Large intestine (tissue), 3 donors: ENCODE measurements around the gene HACE1. TPM values are rescaled to one million over a fixed set of nuclear protein-coding genes. Genes with fewer than 3 reads are reported as not detected.
"Not testable (repeated sequence)": the region's sequence is repeated elsewhere in the genome, so short reads cannot be mapped to it uniquely, and the experiment has no call there.

Source experiments
- DNase-seq, 2 donors: peaks; one replicate each; pipeline versions ENCODE4 v3.0.0 to v3.0.0-alpha.2; 2013
- H3K27ac ChIP-seq: one replicate; pipeline ENCODE4 v1.5.1; 2013; ENCODE audit warnings: low read length
- H3K27me3 ChIP-seq: 2 replicates; pipeline ENCODE4 v1.6.1; 2013; ENCODE audit warnings: low read length; ENCODE audit not compliant: control insufficient read depth, insufficient read depth
- H3K36me3 ChIP-seq: 2 replicates; pipeline ENCODE4 v1.6.1; 2013; ENCODE audit warnings: low read length; ENCODE audit not compliant: control insufficient read depth, insufficient read depth
- H3K4me1 ChIP-seq: one replicate; pipeline ENCODE4 v1.6.1; 2013; ENCODE audit warnings: low read length; ENCODE audit not compliant: control insufficient read depth, insufficient read depth
- H3K4me3 ChIP-seq: one replicate; pipeline ENCODE4 v1.5.1; 2013; ENCODE audit warnings: low read length
- H3K9me3 ChIP-seq: one replicate; pipeline ENCODE4 v1.6.1; 2013; ENCODE audit warnings: mild to moderate bottlenecking, low read depth, low read length, moderate library complexity; ENCODE audit not compliant: control insufficient read depth
- WGBS: methylation state at CpG from one replicate; pipeline ENCODE4 v1.1.5; 2013; ENCODE audit warnings: low lambda C conversion rate; ENCODE audit not compliant: insufficient coverage; 5-methylcytosine and 5-hydroxymethylcytosine counted together
- polyA plus RNA-seq: library from polyadenylated mRNA; unstranded; fragments of 120-200 nt; gene quantifications from one replicate; pipeline ENCODE4 v1.2.1, GENCODE V29; 2013

HACE1 gene
- polyA plus RNA-seq, 1 donor: 10.5 TPM

DNA sequence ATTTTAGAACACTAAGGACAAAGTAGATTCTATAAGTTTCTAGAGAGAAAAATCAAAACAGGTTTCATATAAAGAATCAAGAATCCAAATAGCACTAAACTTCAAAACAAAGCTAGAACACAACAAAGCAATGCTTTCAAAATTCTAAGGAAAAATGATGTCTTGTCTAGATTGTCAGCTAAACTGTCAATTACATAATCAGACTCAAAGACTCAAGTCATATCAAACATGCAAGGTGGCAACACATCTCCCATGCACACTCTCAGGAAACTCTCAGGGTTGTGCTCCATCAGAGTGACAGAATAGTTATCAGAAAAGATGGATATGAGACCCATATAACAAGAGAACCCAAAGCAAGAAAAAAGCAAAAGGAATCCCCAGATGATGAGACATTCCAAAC is 23.9 kb downstream of the HACE1 start:
- no peak for DNase-seq
- Histone ChIP-seq H3K9me3 (no peaks in the 10 kb centered on the region), H3K36me3 (peaks cover 15% of the 10 kb centered on the region), H3K27me3 (no peaks in the 10 kb centered on the region), H3K4me3 (no peak overlapping the region), H3K4me1 (no peaks in the 10 kb centered on the region), H3K27ac (no peak overlapping the region)

DNA sequence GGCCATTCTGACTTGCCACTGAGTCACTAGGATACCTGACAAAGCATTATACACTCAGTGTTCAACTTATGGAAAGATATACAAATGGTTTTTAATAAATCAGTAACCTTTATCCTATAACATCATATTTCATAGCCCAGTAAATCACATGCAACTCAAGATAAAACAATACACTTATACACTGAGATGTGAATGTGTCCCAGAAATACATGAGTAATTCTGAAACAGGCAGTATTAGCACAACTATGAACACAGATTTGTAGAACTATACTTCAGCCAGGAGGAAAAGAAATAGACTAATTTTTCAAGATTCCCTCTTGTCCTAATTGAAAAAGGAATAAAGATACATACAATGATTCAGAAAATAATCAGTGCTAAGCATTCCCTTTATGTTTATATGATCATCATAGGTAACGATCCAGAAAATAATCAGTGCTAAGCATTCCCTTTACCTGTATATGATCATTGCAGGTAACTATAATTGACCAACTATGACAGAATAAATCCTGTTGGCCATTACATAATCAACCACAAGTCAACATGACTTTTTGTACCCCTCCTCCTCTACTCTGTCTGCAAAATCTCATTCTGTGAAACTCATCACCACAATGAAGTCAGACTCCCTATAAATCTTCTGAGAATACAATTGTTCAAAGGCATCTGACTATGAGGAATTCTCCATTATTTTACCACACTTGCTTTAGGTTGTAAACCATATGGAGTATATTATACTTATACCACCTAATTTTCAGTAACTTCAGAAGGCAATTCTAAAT is 30.3 kb downstream of the HACE1 start:
- no peak for DNase-seq
- H3K4me1 ChIP-seq: no peaks in the 10 kb centered on the region
- 80% methylated on average over 1 of the region's 1 CpG for WGBS

DNA sequence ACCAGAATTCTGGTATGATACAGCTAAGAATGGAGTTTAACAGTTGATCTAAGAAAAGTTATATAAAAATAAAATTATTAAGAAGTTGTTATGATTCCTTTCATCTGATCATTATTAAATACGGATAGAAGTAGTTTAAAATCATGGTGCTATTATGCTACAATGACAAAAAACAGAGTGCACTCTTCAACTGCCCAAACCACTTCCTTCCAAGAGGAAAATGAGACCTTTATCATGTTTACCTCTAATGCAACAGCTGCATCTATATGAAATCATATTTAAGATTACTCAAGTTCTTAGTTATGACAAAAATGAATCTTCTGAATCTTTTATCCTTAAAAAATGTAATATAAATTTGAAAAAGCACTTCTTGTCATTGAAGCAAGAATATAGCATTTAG is 31.2 kb downstream of the HACE1 start:
- Histone ChIP-seq H3K27me3 (no peaks in the 10 kb centered on the region), H3K4me3 (no peak overlapping the region), H3K36me3 (peaks cover 10% of the 10 kb centered on the region), H3K27ac (no peak overlapping the region), H3K4me1 (no peaks in the 10 kb centered on the region), H3K9me3 (no peaks in the 10 kb centered on the region)
- WGBS: 83% methylated on average over 1 of the region's 1 CpG
- DNase-seq: no peak

More for the DNA sequence above, 30.3 kb downstream of the HACE1 start:
- Histone ChIP-seq H3K27ac (no peak overlapping the region), H3K36me3 (peaks cover 15% of the 10 kb centered on the region), H3K27me3 (no peaks in the 10 kb centered on the region), H3K9me3 (no peaks in the 10 kb centered on the region), H3K4me3 (no peak overlapping the region)

DNA sequence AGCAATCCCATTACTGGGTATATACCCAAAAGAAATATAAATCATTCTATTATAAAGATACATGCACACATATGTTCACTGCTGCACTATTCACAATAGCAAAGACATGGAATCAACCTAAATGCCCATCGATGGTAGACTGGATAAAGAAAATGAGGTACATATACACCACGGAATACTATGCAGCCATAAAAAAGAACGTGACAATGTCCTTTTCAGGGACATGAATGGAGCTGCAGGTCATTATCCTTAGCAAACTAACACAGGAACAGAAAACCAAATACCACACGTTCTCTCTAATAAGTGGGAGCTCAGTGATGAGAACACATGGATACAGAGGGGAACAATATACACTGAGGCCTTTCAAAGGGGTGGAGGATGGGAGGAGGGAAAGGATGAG is 38.9 kb downstream of the HACE1 start:
- WGBS: 100% methylated on average over 1 of the region's 4 CpGs
- not testable (repeated sequence) for DNase-seq, H3K36me3 ChIP-seq, H3K4me3 ChIP-seq, H3K27me3 ChIP-seq, H3K27ac ChIP-seq, H3K9me3 ChIP-seq, H3K4me1 ChIP-seq

DNA sequence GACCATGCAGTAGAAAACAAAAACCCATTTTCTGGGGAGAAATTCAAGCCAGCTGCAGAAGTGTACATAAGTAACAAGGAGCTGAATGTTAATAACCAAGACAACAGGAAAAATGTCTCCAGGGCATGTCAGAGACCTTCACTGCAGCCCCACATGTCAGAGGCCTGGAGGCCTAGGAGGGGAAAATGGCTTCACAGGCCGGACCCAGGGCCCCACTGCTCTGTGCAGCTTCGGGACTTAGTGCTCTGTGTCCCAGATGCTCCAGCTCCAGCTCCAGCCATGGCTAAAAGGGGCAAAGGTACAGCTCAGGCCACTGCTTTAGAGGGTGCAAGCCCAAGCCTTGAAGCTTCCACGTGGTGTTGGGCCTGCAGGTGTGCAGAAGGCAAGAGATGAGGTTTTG is 43.6 kb downstream of the HACE1 start:
- Histone ChIP-seq H3K4me1 (no peaks in the 10 kb centered on the region), H3K9me3 (no peaks in the 10 kb centered on the region), H3K27me3 (no peaks in the 10 kb centered on the region), H3K4me3 (no peak overlapping the region), H3K36me3 (peaks cover 2% of the 10 kb centered on the region), H3K27ac (no peak overlapping the region)
- DNase-seq: no peak
- WGBS: no CpG with 5 or more reads among the region's 3 CpGs

DNA sequence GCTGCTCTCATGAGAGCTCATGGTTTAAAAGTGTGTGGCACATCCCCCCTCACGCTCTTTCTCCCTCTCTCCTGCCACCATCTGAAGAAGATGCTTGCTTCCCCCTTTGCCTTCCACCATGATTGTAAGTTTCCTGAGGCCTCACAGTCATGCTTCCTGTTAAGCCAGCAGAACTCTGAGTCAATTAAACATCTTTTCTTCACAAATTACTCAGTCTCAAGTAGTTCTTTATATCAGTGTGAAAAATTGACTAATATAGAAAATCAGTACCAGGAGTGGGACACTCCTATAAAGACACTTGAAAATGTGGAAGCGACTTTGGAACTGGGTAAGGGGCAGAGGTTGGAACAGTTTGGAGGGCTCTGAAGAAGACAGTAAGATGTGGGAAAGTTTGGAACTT is 45.0 kb downstream of the HACE1 start:
- Histone ChIP-seq H3K27ac (no peak overlapping the region), H3K9me3 (no peaks in the 10 kb centered on the region), H3K4me3 (no peak overlapping the region), H3K4me1 (no peaks in the 10 kb centered on the region), H3K27me3 (no peaks in the 10 kb centered on the region), H3K36me3 (no peaks in the 10 kb centered on the region)
- DNase-seq: no peak
- no CpG with 5 or more reads among the region's 2 CpGs for WGBS

DNA sequence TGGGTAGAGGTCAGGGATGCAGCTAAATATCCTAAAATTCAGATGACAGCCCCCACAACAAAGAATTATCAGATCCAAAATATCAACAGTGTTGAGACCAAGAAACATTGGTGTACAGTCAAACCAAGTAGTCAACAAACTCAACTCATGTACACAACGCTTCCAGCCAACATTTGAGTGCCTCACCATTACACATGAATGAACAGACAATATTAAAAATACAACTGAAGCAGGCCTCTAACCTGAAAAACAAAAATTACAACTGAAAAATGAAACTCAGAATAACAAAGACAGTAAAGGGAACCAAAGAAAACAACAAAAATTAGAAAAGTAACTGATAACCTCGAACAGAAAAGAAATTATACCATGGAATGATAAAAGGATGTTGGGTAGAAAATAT is 46.2 kb downstream of the HACE1 start:
- WGBS: 100% methylated on average over 1 of the region's 2 CpGs
- H3K27ac ChIP-seq: no peak overlapping the region
- no peak for DNase-seq
- no peaks in the 10 kb centered on the region for H3K9me3 ChIP-seq
- no peaks in the 10 kb centered on the region for H3K4me1 ChIP-seq
- H3K36me3 ChIP-seq: no peaks in the 10 kb centered on the region
- no peak overlapping the region for H3K4me3 ChIP-seq
- no peaks in the 10 kb centered on the region for H3K27me3 ChIP-seq

DNA sequence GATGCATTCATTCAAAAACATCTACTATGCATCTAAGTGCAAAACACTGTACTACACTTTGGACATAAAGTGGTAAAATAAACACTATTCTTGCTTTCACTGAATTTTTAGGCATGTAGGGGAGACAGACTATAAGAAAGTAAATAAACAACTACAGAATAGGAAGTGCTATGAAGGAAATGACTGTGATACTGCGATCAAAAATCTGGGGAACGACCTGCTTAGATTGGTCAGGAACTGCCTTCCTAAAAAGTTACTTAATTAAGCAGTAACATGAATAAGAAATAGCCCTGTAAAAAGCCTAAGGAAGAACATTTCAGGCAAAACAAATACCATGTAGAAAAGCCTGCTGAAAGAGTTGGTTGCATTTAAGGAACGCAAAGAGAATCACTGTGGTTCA is 50.6 kb downstream of the HACE1 start:
- H3K9me3 ChIP-seq: no peaks in the 10 kb centered on the region
- H3K4me3 ChIP-seq: no peak overlapping the region
- no peak for DNase-seq
- H3K27ac ChIP-seq: no peak overlapping the region
- H3K27me3 ChIP-seq: no peaks in the 10 kb centered on the region
- no peaks in the 10 kb centered on the region for H3K4me1 ChIP-seq
- H3K36me3 ChIP-seq: no peaks in the 10 kb centered on the region
- 77% methylated on average over 2 of the region's 3 CpGs for WGBS

DNA sequence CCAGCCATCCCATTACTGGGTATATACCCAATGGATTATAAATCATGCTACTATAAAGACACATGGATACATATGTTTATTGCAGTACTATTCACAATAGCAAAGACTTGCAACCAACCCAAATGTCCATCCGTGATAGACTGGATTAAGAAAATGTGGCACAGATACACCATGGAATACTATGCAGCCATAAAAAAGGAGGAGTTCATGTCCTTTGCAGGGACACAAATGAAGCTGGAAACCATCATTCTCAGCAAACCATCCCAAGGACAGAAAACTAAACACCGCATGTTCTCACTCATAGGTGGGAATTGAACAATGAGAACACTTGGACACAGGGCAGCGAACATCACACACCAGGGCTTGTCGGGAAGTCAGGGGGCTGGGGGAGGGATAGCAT is 54.4 kb downstream of the HACE1 start:
- not testable (repeated sequence) for H3K4me3 ChIP-seq, H3K27me3 ChIP-seq, H3K36me3 ChIP-seq, DNase-seq, H3K27ac ChIP-seq, H3K9me3 ChIP-seq, H3K4me1 ChIP-seq
- WGBS: no CpG with 5 or more reads among the region's 4 CpGs

DNA sequence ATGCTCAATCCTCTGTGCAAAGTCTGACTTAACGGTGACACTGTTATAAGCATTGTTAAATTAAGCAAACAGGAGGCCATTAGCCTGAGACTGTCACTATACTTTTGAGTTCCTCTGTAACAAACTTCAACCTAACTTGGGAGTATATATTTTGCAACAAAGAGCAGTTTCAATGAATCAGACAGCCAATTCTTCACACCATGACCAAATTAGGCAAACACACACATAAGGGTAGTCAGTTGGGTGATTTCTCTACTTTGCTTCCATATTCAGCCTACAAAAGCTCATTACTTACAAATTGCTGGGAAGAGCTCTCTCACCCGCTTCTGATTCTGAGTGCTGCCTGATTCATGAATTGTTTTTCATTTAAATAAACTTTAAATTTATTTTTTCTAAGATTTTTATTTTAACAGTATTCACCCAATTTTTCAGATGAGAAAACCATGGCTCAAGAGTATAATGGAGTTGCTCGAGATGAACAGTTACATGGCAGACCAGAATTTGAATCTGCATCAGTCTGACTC is 60.5 kb downstream of the HACE1 start:
- Histone ChIP-seq H3K36me3 (no peaks in the 10 kb centered on the region), H3K27me3 (no peaks in the 10 kb centered on the region), H3K27ac (no peak overlapping the region), H3K4me1 (no peaks in the 10 kb centered on the region), H3K9me3 (no peaks in the 10 kb centered on the region), H3K4me3 (no peak overlapping the region)
- no peak for DNase-seq
- WGBS: 92% methylated on average over 2 of the region's 3 CpGs
